ENCODE measurements around the gene DEFB116.
"Not testable (repeated sequence)": the region's sequence is repeated elsewhere in the genome, so short reads cannot be mapped to it uniquely, and the experiment has no call there.

DEFB116 gene, protein sequence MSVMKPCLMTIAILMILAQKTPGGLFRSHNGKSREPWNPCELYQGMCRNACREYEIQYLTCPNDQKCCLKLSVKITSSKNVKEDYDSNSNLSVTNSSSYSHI

DNA sequence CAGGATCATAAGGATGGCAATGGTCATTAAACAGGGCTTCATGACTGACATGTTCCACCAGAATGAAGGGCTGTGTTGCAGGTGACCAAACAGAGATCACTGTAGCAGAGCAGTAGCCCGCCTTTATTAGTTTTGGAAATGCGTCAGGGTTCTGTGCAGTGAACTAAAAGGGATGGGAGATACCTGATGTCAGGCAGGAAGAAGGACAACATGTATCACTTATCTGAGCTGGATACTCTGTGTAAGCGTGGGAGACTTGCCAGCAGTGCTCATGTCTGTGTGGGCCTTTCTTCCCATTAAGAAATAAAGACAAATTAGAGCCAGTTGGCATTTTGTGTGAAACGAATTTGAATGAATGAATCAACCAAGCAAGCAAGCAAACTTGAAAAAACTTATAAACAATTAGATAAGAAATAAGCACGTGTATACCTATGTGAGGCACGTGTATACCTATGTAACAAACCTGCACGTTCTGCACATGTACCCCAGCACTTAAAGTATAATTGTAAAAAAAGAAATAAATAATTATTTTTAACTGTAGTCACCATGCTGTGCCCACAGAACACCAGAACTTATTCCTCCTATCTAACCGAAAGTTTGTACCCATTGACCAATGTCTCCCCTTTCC lies at the start of gene DEFB116:
TSS of gene DEFB116 (minus strand) at position 51 of the 628 bp plus-strand sequence. CDS start at position 51, 0 bp downstream.
- no peak for DNase-seq

DNA sequence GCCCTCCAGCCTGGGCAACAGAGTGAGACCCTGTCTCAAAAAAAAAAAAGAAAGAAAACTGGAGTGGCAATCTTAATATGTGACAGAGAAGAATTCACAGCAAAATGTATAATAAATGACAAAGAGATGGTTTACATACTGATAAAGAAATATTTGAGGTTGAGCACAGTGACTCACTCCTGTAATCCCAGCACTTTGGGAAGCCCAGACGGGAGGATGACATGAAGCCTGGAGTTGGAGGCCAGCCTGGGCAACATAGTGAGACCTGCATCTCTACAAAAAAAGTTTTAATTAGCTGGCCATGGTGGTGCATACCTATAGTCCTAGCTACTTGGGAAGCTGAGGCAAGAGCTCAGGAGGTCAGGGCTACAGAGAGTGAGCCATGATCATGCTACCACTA lies 47.6 kb upstream of the DEFB116 start:
- no peak for DNase-seq

DNA sequence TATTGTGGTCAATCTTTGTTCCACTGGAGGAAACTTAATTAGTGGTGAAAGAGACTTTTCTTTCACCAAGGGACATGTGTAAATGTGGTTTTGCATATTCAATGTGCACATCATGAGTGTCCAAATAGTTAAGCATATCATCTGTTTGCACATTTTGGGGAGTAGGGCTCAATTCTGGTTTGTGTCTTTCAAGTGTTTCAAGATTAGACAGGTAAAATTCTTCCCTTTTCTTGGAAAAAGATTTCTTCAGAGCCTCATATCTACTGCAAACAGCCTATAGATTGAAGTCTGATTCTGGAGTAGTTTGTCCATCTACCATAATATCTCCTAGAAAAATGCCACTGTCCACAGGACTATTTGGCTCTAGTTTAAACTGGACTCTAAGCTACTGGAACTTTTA lies 33.1 kb upstream of the DEFB116 start:
- DNase-seq: no peak

DNA sequence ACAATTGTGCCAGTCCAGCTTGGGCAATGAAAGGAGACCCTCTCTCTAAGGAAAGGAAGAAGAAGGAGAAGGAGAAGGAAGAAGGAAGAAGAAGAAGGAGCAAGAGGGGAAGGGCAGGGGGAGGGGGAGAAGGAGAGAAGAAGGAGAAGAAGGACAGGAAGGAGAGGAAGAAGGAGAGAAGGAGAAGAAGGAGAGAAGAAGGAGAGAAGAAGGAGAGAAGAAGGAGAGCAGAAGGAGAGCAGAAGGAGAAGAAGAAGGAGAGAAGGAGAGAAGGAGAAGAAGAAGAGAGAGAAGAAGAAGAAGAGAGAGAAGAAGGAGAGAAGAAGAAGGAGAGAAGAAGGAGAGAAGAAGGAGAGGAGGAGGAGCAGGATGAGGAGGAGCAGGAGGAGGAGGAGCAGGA lies 22.5 kb upstream of the DEFB116 start:
- no peak for DNase-seq

DNA sequence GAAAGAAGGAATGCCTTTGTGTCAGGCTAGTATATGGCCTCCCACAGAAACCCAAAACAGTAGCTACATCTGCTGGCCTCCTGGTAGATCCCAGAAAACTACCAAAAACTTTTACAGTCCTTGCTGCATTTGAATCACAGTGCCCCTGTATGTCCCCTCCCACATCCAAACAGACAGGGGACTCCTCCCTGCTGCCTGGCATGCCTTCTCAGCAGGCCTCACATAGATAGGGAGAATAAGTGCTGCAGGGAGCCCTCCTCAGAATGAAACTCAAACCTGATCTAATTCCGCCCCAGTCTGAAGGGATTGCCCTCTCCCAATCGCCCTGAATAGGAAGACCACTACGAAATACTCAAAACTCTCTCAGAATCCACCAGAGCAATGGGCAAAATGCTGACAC lies 14.1 kb upstream of the DEFB116 start:
- DNase-seq: no peak

DNA sequence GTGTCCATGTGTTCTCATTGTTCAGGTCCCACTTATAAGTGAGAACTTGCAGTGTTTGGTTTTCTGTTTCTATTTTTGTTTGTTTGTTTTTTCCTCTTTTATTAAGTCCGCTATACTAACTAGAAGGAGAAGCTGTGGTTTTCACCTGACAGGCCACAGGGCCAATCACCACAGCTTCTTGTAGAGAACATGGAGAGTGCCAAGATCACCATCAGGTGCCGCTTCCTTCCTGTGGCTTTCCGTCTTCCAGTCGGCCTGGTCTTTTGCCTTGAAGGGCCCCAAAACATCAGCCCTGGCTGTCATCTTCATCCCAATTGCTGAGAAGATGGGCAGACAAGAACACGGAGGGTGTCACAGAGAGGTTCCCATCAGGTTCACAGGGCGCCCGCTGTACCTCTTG lies 23.4 kb downstream of the DEFB116 start:
- DNase-seq: not testable (repeated sequence)

DNA sequence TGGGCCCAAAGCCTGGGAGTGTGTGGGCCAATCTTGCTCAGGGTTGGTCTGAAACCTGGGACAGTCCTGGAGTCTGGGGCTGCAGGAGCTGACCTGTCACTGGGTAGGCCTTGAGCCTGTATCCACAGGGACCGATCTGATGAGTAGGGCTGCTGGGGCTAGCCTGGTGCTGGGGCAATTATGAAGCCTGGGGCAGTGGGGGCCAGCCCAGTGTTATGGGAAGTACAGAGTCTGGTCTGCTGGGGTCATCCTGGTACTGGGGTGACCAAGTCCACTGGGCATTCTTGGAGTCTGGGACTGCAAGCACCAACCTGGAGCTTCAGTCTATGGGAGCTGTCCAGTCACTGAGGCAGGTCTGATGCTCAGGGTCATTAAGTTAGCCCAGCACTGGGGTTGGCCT lies 30.2 kb downstream of the DEFB116 start:
- DNase-seq: no peak

DNA sequence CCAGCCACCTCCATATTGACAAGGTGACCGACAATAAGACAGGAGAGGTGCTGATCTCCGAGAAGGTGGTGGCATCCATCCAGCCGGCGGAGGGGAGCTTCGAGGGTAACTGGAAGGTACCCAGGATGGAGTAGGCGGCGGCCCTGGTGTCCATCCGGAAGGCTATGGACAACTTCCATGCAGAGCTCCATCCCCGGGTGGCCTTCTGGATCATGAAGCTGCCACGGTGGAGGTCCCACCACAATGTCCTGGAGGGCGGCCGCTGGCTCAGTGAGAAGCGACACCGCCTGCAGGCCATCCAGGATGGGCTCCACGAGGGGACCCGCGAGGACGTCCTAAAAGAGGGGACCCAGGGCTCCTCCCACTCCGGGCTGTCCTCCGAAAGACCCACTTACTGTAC lies 33.9 kb downstream of the DEFB116 start:
- DNase-seq: no peak

DNA sequence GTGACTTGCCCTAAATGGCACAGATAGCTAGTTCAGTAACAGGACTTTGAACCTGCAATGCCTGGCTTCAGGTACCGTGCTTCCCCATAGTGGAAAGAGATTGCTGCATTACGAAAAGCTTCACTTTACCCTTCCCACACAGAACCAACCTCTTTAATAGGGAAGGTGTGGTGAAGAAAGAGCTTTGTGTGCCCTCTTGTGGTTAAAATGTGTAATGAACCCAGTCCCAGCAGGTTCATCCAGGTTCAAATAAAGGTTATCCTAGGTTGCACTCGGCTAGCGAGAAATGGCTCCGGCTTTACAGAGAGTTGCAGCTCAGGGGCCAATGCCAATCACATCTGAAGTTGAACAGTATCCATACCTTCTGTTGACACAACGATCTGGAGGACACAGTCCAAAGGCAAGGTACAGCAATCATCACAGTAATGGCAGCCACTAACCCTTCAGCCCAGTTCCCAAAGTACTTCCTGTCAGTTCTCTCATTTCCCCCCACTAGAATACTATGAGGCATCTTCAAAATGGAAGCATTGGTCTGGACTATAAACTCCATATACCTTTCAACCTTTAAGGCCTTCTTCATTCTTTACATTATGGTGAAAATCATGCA lies 48.0 kb downstream of the DEFB116 start:
- DNase-seq: peak; percentile 3

DNA sequence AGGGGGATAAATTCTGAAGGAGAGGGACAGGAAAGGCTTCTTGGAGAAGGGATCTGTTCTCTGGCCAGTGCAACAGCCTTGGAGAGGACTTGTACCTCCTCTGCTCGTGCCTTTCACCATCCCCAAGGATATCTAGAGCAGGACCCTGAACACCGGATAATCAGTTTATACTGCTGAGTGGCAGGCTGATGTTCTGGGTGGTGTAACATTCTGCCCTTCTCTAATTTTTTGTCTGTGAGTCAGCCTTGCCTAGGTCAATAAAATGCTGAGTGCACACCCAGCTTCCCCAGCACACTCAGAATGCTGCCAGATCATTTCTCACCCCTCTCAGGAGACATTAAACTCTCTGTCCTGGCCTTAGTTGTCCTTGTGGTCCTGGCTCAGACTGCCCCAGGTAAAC lies 51.0 kb downstream of the DEFB116 start, which contains the start of gene DEFB115:
TSS of gene DEFB115 (plus strand) at position 301 of the 400 bp plus-strand sequence. CDS start at position 301, 0 bp downstream.
- no peak for DNase-seq

DNA sequence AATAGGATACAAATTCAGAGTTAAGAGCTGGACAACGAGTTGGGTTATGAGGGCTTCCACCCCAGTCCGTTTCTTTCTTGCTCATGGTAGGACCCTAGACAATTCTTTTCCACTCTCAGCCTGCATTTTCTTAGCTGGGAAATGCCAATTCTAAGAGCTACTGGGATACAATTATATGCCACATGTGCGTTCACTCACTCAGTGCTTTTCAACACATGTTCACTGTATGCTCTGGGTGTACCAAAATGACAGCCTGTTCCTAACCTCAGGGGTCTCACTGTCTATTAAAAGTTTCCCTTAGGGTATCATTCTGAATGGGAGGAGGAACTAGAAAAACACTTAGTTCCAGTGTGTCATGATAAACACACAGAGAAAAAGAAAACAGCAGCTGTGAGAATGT lies 51.4 kb downstream of the DEFB116 start:
- no peak for DNase-seq

Measured in stimulated activated CD4-positive, alpha-beta T cell treated with anti-CD3 and anti-CD28 coated beads, Interleukin-15, amount 100 ng/mL, for 24 hours (primary cell).